ENCODE measurements around the gene MEG3.

MEG3 gene

DNA sequence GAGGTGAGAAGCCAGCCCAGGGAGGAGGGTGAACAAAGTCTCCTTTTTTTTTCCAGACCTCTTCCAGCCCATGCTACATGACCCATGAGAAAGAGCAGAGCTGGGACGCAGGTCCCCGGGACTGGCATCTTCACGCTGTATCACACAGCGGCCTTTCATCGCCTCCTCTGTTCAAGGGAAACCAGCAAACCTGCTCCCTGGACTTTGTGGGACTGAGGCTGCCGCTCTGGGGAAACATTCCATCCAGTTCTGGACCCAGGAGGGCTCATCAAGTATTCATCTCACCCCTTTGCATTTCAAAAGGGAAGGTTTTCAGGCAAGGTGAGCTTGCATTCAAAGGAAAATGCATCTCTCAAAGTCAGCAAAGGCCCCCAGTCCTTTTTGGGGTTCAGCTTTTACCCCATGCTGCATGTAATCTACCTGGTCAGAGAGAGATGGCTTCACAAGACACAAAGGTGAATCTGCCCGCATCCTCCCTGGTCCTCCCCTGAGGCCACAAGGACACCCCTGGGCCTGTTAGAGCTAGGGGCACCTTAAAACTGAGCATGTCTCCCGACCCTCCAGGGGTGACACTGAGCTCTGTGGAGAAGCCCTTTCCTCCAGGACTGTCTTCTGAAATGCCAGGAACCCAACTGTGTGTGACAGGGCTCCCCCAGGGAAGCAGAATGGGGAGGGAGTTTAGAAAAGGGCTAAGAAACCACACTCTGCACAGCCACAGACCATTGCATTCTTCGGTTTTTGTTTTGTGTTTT, 21.2 kb upstream of the MEG3 start:
- H3K9me3 ChIP-seq (ENCODE audit: low read depth, low read length), result no peaks in the 10 kb centered on the region
- no peak overlapping the region for H3K4me3 ChIP-seq
- TF ChIP-seq POLR2AphosphoS5 (IDR thresholded peaks at IDR 0.05; ENCODE audit: borderline replicate concordance, low read depth, low read length) (no peak), EZH2 (IDR thresholded peaks at IDR 0.05) (no peak), FOXP2 (optimal IDR thresholded peaks at IDR 0.05; ENCODE audit: control extremely low read depth, extremely low read length, insufficient read depth) (no peak)
- no peak overlapping the region for H3K9ac ChIP-seq (ENCODE audit: insufficient read length)
- H3K36me3 ChIP-seq (ENCODE audit: insufficient read depth, low read length), result no peaks in the 10 kb centered on the region
- H3K27ac ChIP-seq, result no peak overlapping the region
- no peak for DNase-seq (ENCODE audit: low read depth, low spot score)

DNA sequence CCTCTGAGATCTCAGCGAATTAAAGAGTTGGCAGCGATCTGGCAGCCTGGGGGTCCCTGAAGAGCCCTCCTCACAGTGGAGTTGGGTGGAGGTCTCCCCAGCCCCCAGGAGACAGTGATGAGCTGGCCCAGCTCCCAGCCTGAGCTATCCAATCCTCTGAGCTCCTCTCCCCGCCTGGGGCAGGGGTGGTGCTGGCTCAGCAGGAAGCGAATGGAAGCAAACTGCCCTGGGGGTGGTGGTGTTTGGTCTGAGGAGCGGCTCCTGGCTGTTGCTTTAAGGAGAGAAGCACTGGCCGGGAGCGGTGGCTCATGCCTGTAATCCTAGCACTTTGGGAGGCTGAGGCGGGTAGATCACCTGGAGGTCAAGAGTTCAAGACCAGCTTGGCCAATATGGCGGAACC, 19.5 kb upstream of the MEG3 start:
- TF ChIP-seq FOXP2 (optimal IDR thresholded peaks at IDR 0.05; ENCODE audit: control extremely low read depth, extremely low read length, insufficient read depth), result no peak
- H3K4me3 ChIP-seq, result no peak overlapping the region
- H3K36me3 ChIP-seq (ENCODE audit: insufficient read depth, low read length), result no peaks in the 10 kb centered on the region
- no peak for DNase-seq (ENCODE audit: low read depth, low spot score)
- no peaks in the 10 kb centered on the region for H3K9me3 ChIP-seq (ENCODE audit: low read depth, low read length)
- no peak overlapping the region for H3K27ac ChIP-seq
- no peak overlapping the region for H3K9ac ChIP-seq (ENCODE audit: insufficient read length)

GRCh38 chr14:100807496-100807895, 18.4 kb upstream of the MEG3 start:
- no peak overlapping the region for H3K27ac ChIP-seq
- H3K9ac ChIP-seq (ENCODE audit: insufficient read length), result no peak overlapping the region
- no peaks in the 10 kb centered on the region for H3K9me3 ChIP-seq (ENCODE audit: low read depth, low read length)
- H3K36me3 ChIP-seq (ENCODE audit: insufficient read depth, low read length), result no peaks in the 10 kb centered on the region
- no peak for DNase-seq (ENCODE audit: low read depth, low spot score)
- no peak overlapping the region for H3K4me3 ChIP-seq
- TF ChIP-seq EZH2 (IDR thresholded peaks at IDR 0.05), result no peak
- TF ChIP-seq POLR2AphosphoS5 (IDR thresholded peaks at IDR 0.05; ENCODE audit: borderline replicate concordance, low read depth, low read length), result no peak
- TF ChIP-seq FOXP2 (optimal IDR thresholded peaks at IDR 0.05; ENCODE audit: control extremely low read depth, extremely low read length, insufficient read depth), result no peak

GRCh38 chr14:100807979-100808734, 17.8 kb upstream of the MEG3 start:
- no peaks in the 10 kb centered on the region for H3K9me3 ChIP-seq (ENCODE audit: low read depth, low read length)
- DNase-seq (ENCODE audit: low read depth, low spot score), result no peak
- no peaks in the 10 kb centered on the region for H3K36me3 ChIP-seq (ENCODE audit: insufficient read depth, low read length)
- TF ChIP-seq EZH2 (IDR thresholded peaks at IDR 0.05), result no peak
- TF ChIP-seq POLR2AphosphoS5 (IDR thresholded peaks at IDR 0.05; ENCODE audit: borderline replicate concordance, low read depth, low read length), result no peak
- TF ChIP-seq FOXP2 (optimal IDR thresholded peaks at IDR 0.05; ENCODE audit: control extremely low read depth, extremely low read length, insufficient read depth), result no peak
- no peak overlapping the region for H3K4me3 ChIP-seq
- no peak overlapping the region for H3K27ac ChIP-seq
- no peak overlapping the region for H3K9ac ChIP-seq (ENCODE audit: insufficient read length)

GRCh38 chr14:100810435-100810834, 15.5 kb upstream of the MEG3 start:
- no peak for DNase-seq (ENCODE audit: low read depth, low spot score)
- Histone ChIP-seq H3K36me3 (ENCODE audit: insufficient read depth, low read length) (no peaks in the 10 kb centered on the region), H3K9ac (ENCODE audit: insufficient read length) (no peak overlapping the region), H3K4me3 (no peak overlapping the region), H3K27ac (no peak overlapping the region), H3K9me3 (ENCODE audit: low read depth, low read length) (no peaks in the 10 kb centered on the region)
- no peak for TF ChIP-seq EZH2 (IDR thresholded peaks at IDR 0.05)
- TF ChIP-seq FOXP2 (optimal IDR thresholded peaks at IDR 0.05; ENCODE audit: control extremely low read depth, extremely low read length, insufficient read depth), result no peak
- TF ChIP-seq POLR2AphosphoS5 (IDR thresholded peaks at IDR 0.05; ENCODE audit: borderline replicate concordance, low read depth, low read length), result no peak

DNA sequence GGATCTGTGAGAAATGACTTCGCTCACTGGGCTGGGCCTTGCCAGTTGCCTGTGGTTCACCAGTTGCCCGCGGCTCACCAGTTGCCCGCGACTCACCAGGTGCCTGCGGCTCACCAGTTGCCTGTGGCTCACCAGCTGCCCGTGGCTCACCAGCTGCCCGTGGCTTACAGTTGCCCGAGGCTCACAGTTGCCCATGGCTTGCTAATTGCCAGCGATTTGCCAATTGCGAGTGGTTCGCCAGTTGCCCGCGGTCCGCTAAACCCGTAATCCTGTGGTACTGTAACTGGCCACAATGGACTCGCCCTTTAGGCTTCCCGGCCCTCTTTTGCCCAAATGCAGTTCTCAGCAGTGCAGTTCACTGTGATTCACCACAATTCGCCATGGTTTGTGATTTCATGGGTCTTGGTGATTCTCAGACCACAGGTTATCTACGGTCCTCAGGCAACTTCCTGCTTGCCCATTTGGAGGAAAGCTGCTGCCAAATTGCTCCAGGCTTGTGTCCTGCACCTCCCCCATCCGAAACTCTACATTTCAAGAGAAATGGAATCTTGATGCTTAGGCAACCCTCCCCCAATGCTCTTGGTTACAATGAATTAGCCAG, 15.0 kb upstream of the MEG3 start:
- Histone ChIP-seq H3K4me3 (no peak overlapping the region), H3K9me3 (ENCODE audit: low read depth, low read length) (no peaks in the 10 kb centered on the region), H3K27ac (no peak overlapping the region), H3K36me3 (ENCODE audit: insufficient read depth, low read length) (no peaks in the 10 kb centered on the region), H3K9ac (ENCODE audit: insufficient read length) (no peak overlapping the region)
- DNase-seq (ENCODE audit: low read depth, low spot score), result no peak
- TF ChIP-seq FOXP2 (optimal IDR thresholded peaks at IDR 0.05; ENCODE audit: control extremely low read depth, extremely low read length, insufficient read depth), result no peak
- no peak for TF ChIP-seq EZH2 (IDR thresholded peaks at IDR 0.05)
- no peak for TF ChIP-seq POLR2AphosphoS5 (IDR thresholded peaks at IDR 0.05; ENCODE audit: borderline replicate concordance, low read depth, low read length)

- Histone ChIP-seq H3K36me3 (ENCODE audit: insufficient read depth, low read length) (no peaks in the 10 kb centered on the region), H3K9ac (ENCODE audit: insufficient read length) (no peak overlapping the region), H3K9me3 (ENCODE audit: low read depth, low read length) (no peaks in the 10 kb centered on the region), H3K4me3 (no peak overlapping the region), H3K27ac (no peak overlapping the region)
- DNase-seq (ENCODE audit: low read depth, low spot score), result no peak
- TF ChIP-seq EZH2 (IDR thresholded peaks at IDR 0.05) (no peak), FOXP2 (optimal IDR thresholded peaks at IDR 0.05; ENCODE audit: control extremely low read depth, extremely low read length, insufficient read depth) (no peak), POLR2AphosphoS5 (IDR thresholded peaks at IDR 0.05; ENCODE audit: borderline replicate concordance, low read depth, low read length) (no peak)
Observed at GRCh38 chr14:100813291-100813690, 12.6 kb upstream of the MEG3 start.

- Histone ChIP-seq H3K36me3 (ENCODE audit: insufficient read depth, low read length) (no peaks in the 10 kb centered on the region), H3K27ac (no peak overlapping the region), H3K9me3 (ENCODE audit: low read depth, low read length) (no peaks in the 10 kb centered on the region), H3K9ac (ENCODE audit: insufficient read length) (no peak overlapping the region), H3K4me3 (no peak overlapping the region)
- DNase-seq (ENCODE audit: low read depth, low spot score), result no peak
- no peak for TF ChIP-seq EZH2 (IDR thresholded peaks at IDR 0.05)
- no peak for TF ChIP-seq FOXP2 (optimal IDR thresholded peaks at IDR 0.05; ENCODE audit: control extremely low read depth, extremely low read length, insufficient read depth)
- no peak for TF ChIP-seq POLR2AphosphoS5 (IDR thresholded peaks at IDR 0.05; ENCODE audit: borderline replicate concordance, low read depth, low read length)
Observed at GRCh38 chr14:100815478-100816285, 10.2 kb upstream of the MEG3 start.

Data from SK-N-MC (cell line).